ENCODE data around the gene TRAP1.
"Not testable (repeated sequence)": the region's sequence is repeated elsewhere in the genome, so short reads cannot be mapped to it uniquely, and the experiment has no call there.

TRAP1 gene

DNA sequence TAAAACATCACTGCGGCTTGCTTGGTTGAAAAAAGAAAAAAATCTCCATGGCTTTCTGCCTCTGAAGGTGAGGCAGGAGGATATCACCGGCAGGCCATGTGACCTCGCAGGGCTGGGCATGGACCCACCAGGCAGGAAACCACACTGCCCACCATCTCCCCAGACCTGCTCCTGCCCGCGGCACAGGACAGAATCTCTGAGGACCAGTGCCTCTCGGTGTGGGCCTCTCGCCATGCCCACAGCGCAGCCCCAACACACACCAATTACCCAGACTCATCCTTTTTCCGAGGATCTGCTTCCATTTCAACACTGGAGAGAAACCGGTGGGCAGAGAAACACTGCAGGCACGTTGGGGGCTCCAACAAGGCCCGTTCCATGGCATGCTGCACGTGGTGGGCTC lies 46.6 kb downstream of the TRAP1 start:
- DNase-seq = no peak

DNA sequence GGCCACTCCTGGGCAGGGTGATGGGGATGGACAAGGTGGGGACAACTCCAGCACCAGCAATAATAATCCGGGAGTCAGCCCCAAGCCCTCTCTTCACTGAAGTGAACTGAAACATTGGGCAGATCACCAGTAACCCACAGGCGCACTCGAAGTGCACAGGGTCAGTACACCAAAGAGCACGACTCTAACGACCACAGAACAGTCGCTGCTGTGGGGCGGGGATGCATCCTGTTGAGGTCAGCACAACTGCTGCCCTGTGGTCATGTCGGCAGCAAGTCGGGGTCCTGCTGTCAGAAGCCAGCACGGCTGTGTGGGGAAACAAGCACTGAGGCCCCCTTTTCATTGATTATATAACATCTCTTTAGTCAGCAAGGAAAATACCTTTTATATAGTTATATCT lies 48.2 kb downstream of the TRAP1 start:
- DNase-seq = no peak

GRCh38 chr16:3668626-3669025 lies 48.7 kb downstream of the TRAP1 start:
- DNase-seq = no peak

DNA sequence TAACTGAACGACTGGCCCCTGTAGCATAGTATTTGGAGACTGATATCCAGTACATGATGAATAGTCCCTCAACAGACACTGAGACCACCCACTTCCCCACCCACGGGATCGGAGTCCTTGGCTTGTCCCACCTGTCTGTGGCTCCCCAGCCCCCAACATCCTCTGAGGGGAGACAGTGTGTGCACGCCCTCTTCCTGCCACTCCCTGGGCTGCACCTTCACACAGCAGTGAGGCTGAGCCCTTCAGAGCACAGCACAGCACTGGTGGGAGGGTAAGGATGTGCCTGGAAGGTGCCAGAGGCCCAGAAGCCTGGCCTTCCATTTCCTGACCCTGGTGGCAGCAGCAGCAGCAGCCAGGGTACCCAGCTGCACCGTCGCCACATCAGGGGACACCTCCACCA lies 51.8 kb downstream of the TRAP1 start:
- peak in 2 of 5 experiments; percentile 22 to 59 for DNase-seq

DNA sequence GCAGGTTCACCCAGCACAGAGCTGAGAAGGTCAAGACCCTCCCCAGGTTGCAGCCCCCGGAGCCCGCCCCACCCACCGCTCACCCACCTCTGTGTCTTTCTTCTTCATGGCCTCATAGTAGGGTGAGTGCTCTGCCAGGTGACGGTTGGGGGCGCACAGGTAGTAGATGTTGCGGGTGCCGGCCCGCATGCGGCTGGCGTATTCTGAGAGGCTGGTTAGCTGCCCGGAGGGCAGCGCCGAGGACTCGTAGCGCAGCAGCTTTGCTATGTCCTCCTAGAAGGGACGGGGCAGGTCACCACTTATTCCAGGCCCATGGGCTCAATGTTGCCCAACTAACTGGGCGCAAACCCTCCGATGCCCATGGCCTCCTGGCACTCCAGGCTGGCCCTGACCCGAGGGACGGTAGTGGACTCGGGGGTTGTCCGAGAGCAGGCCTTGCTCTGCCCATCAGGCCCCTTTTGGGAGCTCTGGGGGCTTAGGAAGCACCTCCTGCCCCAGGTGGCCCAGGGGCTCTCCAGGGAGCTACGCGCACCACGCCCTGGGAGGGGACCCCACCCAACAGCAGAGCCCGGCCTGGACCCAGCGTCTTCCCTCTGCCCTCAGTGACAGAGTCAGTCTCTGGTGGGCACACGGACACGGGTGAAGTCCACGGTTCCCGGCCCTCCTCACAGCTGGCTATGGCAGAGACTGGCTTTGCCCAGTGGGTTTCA lies 53.0 kb downstream of the TRAP1 start:
- no peak for DNase-seq

DNA sequence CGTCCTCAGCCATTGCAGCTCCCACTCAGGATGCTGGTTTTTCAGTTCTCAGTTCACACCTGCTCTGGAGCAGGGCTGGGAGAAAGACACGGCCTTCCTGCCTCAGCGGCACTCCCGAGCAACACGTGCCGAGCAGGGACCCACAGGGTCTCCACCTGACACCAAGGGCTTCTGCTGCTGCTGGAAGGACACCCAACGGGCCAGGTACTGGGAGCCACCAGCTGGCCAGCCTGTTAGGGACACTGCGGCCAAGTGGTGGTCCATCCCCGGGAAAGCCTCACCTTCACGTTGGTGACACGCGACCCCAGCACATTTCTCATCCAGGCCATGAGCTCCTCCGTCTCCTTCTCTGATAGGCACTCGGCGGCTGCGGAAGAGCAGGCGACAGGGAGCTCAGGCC lies 54.7 kb downstream of the TRAP1 start:
- no peak for DNase-seq

DNA sequence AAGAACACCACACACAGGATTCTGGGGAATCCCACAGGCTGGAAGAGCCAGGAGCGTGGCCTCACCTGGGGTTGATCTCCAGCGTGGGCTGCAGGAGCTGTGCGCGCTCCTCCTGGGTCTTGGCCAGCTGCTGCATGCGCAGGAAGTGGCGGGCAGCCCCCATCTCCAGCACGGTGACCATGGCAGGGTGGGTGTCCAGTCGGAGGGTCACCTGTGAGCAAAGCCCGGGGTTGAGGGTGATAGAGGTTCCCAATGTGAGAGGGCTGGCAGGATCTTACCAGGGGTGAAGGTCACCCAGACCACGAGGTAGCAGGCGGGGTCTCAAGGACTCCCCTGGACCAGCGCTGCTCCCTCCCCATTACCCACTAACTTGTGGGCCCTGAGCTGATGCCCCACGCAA lies 55.4 kb downstream of the TRAP1 start:
- DNase-seq = no peak

GRCh38 chr16:3661311-3661710 lies 56.0 kb downstream of the TRAP1 start:
- DNase-seq = no peak

DNA sequence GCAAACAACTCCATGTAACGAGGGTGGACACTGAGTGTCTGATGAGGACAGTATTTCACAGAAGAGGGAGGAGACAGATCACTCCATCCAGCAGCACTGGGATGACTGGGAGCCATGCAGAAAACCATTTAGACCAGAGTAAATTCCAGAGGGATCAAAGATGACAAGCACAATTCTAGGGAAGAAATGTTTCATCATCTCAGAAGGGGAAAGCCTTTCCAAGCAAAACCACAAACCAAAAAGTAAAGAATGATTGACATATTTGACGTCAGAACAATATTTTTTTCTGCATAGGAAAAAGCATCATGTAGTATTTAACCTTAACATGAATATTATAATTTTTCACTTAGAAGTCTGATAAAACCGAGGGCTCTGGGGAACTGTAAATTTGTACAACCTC lies 58.1 kb downstream of the TRAP1 start:
- DNase-seq = peak in 1 of 5 experiments; percentile 17

- no peak for DNase-seq
Observed at GRCh38 chr16:3656491-3657468, 60.5 kb downstream of the TRAP1 start.

GRCh38 chr16:3656160-3656490 lies 61.2 kb downstream of the TRAP1 start:
- not testable (repeated sequence) for DNase-seq

- DNase-seq = no peak
Observed at GRCh38 chr16:3655396-3656159, 61.7 kb downstream of the TRAP1 start.

GRCh38 chr16:3655030-3655395 lies 62.3 kb downstream of the TRAP1 start:
- DNase-seq = no peak

DNA sequence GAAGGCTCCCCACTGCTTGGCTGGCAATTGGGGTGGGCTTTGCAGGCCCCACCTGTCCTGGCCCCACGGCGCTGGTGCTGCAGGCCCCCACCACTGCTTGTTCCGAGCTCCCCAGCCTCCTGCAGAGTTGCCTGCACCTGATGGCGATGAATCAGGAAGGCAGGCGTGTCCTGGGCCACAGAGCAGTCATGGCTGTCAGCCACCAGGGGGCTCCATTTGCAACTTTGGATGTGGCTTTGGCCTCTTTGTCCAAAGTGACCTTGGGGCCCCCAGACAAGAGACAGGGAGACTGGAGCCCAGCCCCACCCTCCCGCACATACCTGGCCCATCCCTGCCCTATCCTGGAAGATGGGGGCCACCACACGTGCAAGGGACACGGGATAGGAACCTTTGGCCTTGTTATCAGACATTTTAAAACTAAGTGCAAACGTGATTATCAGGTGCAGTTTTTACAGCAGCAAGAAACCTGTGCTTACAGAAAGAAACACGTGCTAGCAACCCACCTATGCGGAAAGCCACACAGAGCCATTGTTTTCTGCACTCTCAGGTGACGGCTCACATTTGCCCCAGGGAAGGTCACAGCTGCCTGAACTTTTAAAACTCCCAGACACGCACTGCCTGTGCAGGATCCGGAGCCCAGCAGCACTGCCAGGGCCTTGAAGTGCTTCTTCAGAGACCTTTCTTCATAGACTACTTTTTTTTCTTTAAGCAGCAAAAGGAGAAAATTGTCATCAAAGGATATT lies 62.9 kb downstream of the TRAP1 start, which contains the start of gene DNASE1:
Gene DNASE1, plus strand, starts transcription at position 443 of the 743 bp plus-strand sequence. CDS start 683 bp downstream, outside the sequence.
- DNase-seq = peak in 4 of 5 experiments; percentile 22 to 70 (median 26)

GRCh38 chr16:3652373-3653195 lies 64.7 kb downstream of the TRAP1 start:
- no peak for DNase-seq

DNA sequence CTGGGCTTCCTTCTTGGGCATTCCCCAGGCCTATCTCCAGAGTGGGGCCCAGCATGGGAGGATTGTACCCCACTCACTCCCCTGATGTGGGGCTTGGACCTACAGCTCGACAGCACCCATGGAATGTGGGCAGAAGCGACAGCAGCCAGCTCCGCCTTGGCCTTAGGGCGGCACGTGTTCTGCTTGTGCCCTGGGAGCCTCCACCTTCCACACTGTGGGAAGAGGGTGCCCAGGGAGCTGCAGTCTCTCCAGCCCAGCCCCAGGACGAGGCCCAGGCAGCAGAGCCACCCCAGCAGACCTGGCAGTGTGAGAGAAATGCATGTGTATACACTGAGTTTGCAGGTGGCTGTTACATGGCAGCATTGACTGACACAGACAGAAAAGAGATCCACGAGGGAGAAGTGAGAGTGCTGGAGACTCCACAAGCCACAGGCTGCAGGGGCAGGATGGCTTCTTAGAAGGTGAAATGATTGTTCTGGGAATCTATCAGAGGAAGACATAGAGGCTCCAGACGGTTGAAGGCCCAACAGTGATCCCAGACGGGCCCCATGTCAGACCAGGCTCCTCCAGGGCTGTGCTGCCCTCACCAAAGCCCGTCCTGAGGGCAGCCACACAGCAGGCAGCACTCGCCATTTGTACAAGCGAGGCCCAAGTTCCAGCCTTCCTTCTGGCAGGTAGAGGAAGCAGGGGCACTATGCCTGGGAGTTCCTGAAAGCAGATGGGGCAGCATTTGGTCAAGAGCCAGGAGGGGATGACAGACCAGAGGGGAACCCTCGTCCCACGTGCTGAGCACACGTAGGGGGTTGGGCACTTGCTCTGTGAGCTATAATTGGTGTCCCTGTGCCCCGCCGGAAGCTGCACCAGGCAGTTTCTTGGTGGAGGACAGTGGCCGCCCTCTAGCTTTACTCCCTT lies 65.6 kb downstream of the TRAP1 start:
- no peak for DNase-seq

- DNase-seq = no peak
Observed at GRCh38 chr16:3650631-3651265, 66.6 kb downstream of the TRAP1 start.

- no peak for DNase-seq
Observed at GRCh38 chr16:3646348-3646920, 70.9 kb downstream of the TRAP1 start.

Measured in T-helper 2 cell (primary cell).